HCT116 (cell line): ENCODE results near the gene MAS1. TPM values are rescaled to one million over a fixed set of nuclear protein-coding genes. Genes with fewer than 3 reads are reported as not detected.

ENCODE experiments used
- ATAC-seq: fragments of 200-7000 bp; cut with Tn5 transposase; 2 replicates; pipeline ENCODE4 v1.9.1; 2020; ENCODE audit warnings: mild to moderate bottlenecking, moderate library complexity
- BruUV-seq: library from RNA; stranded (reverse); fragments of 400-500 nt; replicated peaks from 2 replicates; lab custom pipeline; 2021; lab: Mats Ljungman, UMichigan
- CTCF ChIA-PET: fragments of 300-600 bp; sonication (Branson Sonifier 250); formaldehyde crosslinking; loops from one replicate; lab custom pipeline; 2021; ENCODE audit warnings: antibody characterized with exemption; lab: Charles Lee
- POLR2A ChIA-PET: fragments of 300-600, 350-600 bp; sonication (Branson Sonifier 250); formaldehyde crosslinking; loops from one replicate; lab custom pipeline; 2021; ENCODE audit warnings: antibody characterized with exemption; lab: Charles Lee
- RAD21 ChIA-PET, 2 experiments: fragments of 300-600 bp; sonication (Branson Sonifier 250); formaldehyde crosslinking; loops; one replicate each; lab custom pipeline; 2023; ENCODE audit warnings: low total read pairs in 2 of 2; ENCODE audit not compliant: uncharacterized antibody in 2 of 2, unreplicated experiment in 2 of 2, low non-redundant PET in 1 of 2; lab: Charles Lee
- DNase-seq: peaks from one replicate; pipeline ENCODE4 v3.0.0-alpha.2; 2010; ENCODE audit warnings: low read depth, low spot score
- H2AFZ ChIP-seq: fragments of 200-600 bp; shearing (Covaris generic), sonication (generic); 2 replicates; pipeline ENCODE4 v1.6.1; 2017; ENCODE audit warnings: low read depth, mixed run types, mixed read lengths, antibody characterized with exemption, low read length; ENCODE audit not compliant: poor library complexity, severe bottlenecking
- H3K27ac ChIP-seq: 2 replicates; pipeline ENCODE4 v1.5.1; 2012; ENCODE audit warnings: low read depth, low read length
- H3K27me3 ChIP-seq: fragments of 200-600 bp; sonication (generic); 2 replicates; pipeline ENCODE4 v1.6.1; 2016; ENCODE audit warnings: mixed run types, low read length, mixed read lengths; ENCODE audit not compliant: insufficient read depth
- H3K36me3 ChIP-seq, 2 experiments: fragments of 200-500 bp in 1 of 2; fragments of 200-600 bp in 1 of 2; sonication (Bioruptor generic) in 1 of 2; sonication (generic) in 1 of 2; 2 replicates each; pipeline versions ENCODE4 v1.5.1 to v1.6.1; 2014 to 2016; ENCODE audit warnings: low read length in 2 of 2, inconsistent platforms in 1 of 2, mixed read lengths in 1 of 2, mixed run types in 1 of 2; ENCODE audit not compliant: insufficient read depth in 2 of 2, control insufficient read depth in 1 of 2
- H3K4me1 ChIP-seq, 2 experiments: fragments of 200-600 bp in 1 of 2; sonication (generic) in 1 of 2; 2 replicates each; pipeline versions ENCODE4 v1.5.1 to v1.6.1; 2012 to 2017; ENCODE audit warnings: low read length in 2 of 2, inconsistent platforms in 1 of 2, mild to moderate bottlenecking in 1 of 2, mixed read lengths in 1 of 2, mixed run types in 1 of 2, moderate library complexity in 1 of 2; ENCODE audit not compliant: insufficient read depth in 2 of 2, control insufficient read depth in 1 of 2
- H3K4me2 ChIP-seq: fragments of 200-600 bp; sonication (generic); 2 replicates; pipeline ENCODE4 v1.6.1; 2017; ENCODE audit warnings: mixed run types, low read length, mixed read lengths
- H3K4me3 ChIP-seq, 2 experiments: fragments of 200-600 bp in 1 of 2; sonication (generic) in 1 of 2; replicated peaks in 1 of 2; 2 replicates each; pipeline ENCODE4 v1.5.1; 2011 to 2016; ENCODE audit warnings: low read length in 2 of 2, control low read depth in 1 of 2, low read depth in 1 of 2, mild to moderate bottlenecking in 1 of 2, mixed read lengths in 1 of 2, mixed run types in 1 of 2
- H3K79me2 ChIP-seq: fragments of 200-600 bp; sonication (generic); 2 replicates; pipeline ENCODE4 v1.6.1; 2017; ENCODE audit warnings: mild to moderate bottlenecking, mixed run types, low read length, moderate library complexity, mixed read lengths; ENCODE audit not compliant: insufficient read depth
- H3K9ac ChIP-seq: fragments of 200-600 bp; sonication (generic); 2 replicates; pipeline ENCODE4 v1.6.1; 2016; ENCODE audit warnings: low read length, mixed read lengths
- H3K9me2 ChIP-seq: fragments of 200-600 bp; sonication (generic), shearing (Covaris generic); 2 replicates; pipeline ENCODE4 v1.6.1; 2017; ENCODE audit warnings: mixed run types, mild to moderate bottlenecking, moderate library complexity; ENCODE audit not compliant: insufficient read depth
- H3K9me3 ChIP-seq, 2 experiments: fragments of 200-500 bp in 1 of 2; fragments of 200-600 bp in 1 of 2; sonication (Bioruptor generic) in 1 of 2; sonication (generic) in 1 of 2; 2 replicates each; pipeline ENCODE4 v1.6.1; 2014 to 2017; ENCODE audit warnings: low read length in 2 of 2, mixed read lengths in 2 of 2, inconsistent platforms in 1 of 2, low read depth in 1 of 2, mild to moderate bottlenecking in 1 of 2, mixed run types in 1 of 2, moderate library complexity in 1 of 2; ENCODE audit not compliant: control insufficient read depth in 1 of 2, insufficient read depth in 1 of 2
- H4K20me1 ChIP-seq: fragments of 200-600 bp; sonication (generic), shearing (Covaris generic); 2 replicates; pipeline ENCODE4 v1.6.1; 2017; ENCODE audit warnings: mixed run types, mild to moderate bottlenecking, moderate library complexity; ENCODE audit not compliant: insufficient read depth
- ELF1 ChIP-seq: IDR thresholded peaks from 2 replicates; pipeline ENCODE4 v1.6.1; 2012; ENCODE audit warnings: low read depth, borderline replicate concordance
- EZH2 ChIP-seq: fragments of 200-600 bp; sonication (generic); IDR thresholded peaks from 2 replicates; pipeline ENCODE4 v1.6.1; 2017; ENCODE audit warnings: antibody characterized with exemption, mixed run types
- POLR2AphosphoS5 ChIP-seq: IDR thresholded peaks from 2 replicates; pipeline ENCODE4 v1.6.1; 2011; ENCODE audit warnings: mild to moderate bottlenecking, low read depth, low read length, moderate library complexity
- SIN3A ChIP-seq: IDR thresholded peaks from 2 replicates; pipeline ENCODE4 v1.6.1; 2012; ENCODE audit warnings: low read depth
- SRF ChIP-seq: IDR thresholded peaks from 2 replicates; pipeline ENCODE4 v1.6.1; 2012; ENCODE audit warnings: low read depth
- TCF7L2 ChIP-seq: IDR thresholded peaks from 2 replicates; pipeline ENCODE4 v1.7.0; 2011; ENCODE audit warnings: borderline replicate concordance, inconsistent platforms; ENCODE audit not compliant: insufficient read depth, insufficient read length; ENCODE audit errors: extremely low read depth
- ZFX ChIP-seq: fragments of 450-650 bp; IDR thresholded peaks from 2 replicates; pipeline ENCODE4 v1.6.1; 2017
- intact Hi-C: fragments of 100-400 bp; cut with micrococcal nuclease; formaldehyde crosslinking; loops from 2 replicates; pipeline ENCODE4 v1.10.0; 2022
- total RNA-seq: library from RNA; stranded (reverse); gene quantifications from one replicate; pipeline ENCODE4 v1.2.1, GENCODE V29; 2021; ENCODE audit not compliant: unreplicated experiment

Gene MAS1
- total RNA-seq, 1 experiment from 2014 or later: not detected

GRCh38 chr6:159890201-159890600, 587 bp upstream of the MAS1 start:
- no TSS peak for BruUV-seq
- ATAC-seq: no peak
- intact Hi-C loops: no loop called here
- Histone ChIP-seq H3K4me3 (no peak overlapping the region), H3K27ac (no peak overlapping the region), H3K4me2 (no peak overlapping the region), H2AFZ (no peak overlapping the region), H3K36me3 (no peaks in the 10 kb centered on the region), H4K20me1 (no peaks in the 10 kb centered on the region), H3K79me2 (no peaks in the 10 kb centered on the region), H3K9me2 (no peaks in the 10 kb centered on the region), H3K9me3 (no peaks in the 10 kb centered on the region), H3K9ac (no peak overlapping the region), H3K27me3 (peaks cover 78% of the 10 kb centered on the region), H3K4me1 (no peaks in the 10 kb centered on the region)
- DNase-seq: no peak
- POLR2A ChIA-PET: no interaction called here
- CTCF ChIA-PET: no interaction called here
- RAD21 ChIA-PET: no interaction called here
- TF ChIP-seq SIN3A (no peak), SRF (no peak), TCF7L2 (no peak), EZH2 (0 out of 2 replicates have a peak, but pooled peaks have one; percentile 85), POLR2AphosphoS5 (no peak), ELF1 (no peak)

- Histone ChIP-seq H3K4me1 (no peaks in the 10 kb centered on the region), H3K4me3 (no peak overlapping the region), H3K36me3 (no peaks in the 10 kb centered on the region), H4K20me1 (no peaks in the 10 kb centered on the region), H3K27ac (no peak overlapping the region), H3K9ac (no peak overlapping the region), H3K9me2 (no peaks in the 10 kb centered on the region), H2AFZ (no peak overlapping the region), H3K79me2 (no peaks in the 10 kb centered on the region), H3K9me3 (no peaks in the 10 kb centered on the region), H3K27me3 (peaks cover 70% of the 10 kb centered on the region), H3K4me2 (no peak overlapping the region)
- ATAC-seq (no peak), DNase-seq (no peak)
- ChIA-PET CTCF (no interaction called here), RAD21 (no interaction called here), POLR2A (no interaction called here)
- intact Hi-C loops: no loop called here
- BruUV-seq: no TSS peak
- TF ChIP-seq POLR2AphosphoS5 (no peak), ZFX (no peak)
Measured at GRCh38 chr6:159892053-159892452, 1.3 kb downstream of the MAS1 start.
